MCF 10A (cell line): ENCODE data around the gene IGSF8. TPM values are rescaled to one million over a fixed set of nuclear protein-coding genes. Genes with fewer than 3 reads are reported as not detected.

Experiments used
- BruUV-seq: library from RNA; stranded (reverse); fragments of 400-500 nt; replicated peaks from 2 replicates; lab custom pipeline; 2021; lab: Mats Ljungman, UMichigan
- CTCF ChIA-PET: fragments of 300-600 bp; sonication (Branson Sonifier 250); formaldehyde crosslinking; extraction: SDS; loops from one replicate; lab custom pipeline; 2021; ENCODE audit warnings: antibody characterized with exemption, inconsistent platforms; lab: Yijun Ruan, JAX
- POLR2A ChIA-PET: fragments of 300-600, 350-650 bp; sonication (Branson Sonifier 250); formaldehyde crosslinking; extraction: SDS; loops from one replicate; lab custom pipeline; 2020; ENCODE audit warnings: antibody characterized with exemption, inconsistent platforms; lab: Yijun Ruan, JAX
- DNase-seq: peaks from one replicate; pipeline ENCODE4 v3.0.0-alpha.2; 2018; ENCODE audit not compliant: unreplicated experiment
- H3K27ac Mint-ChIP-seq: one replicate; pipeline ENCODE4 v1.8.0; 2022; ENCODE audit warnings: mild to moderate bottlenecking, low read depth, mixed read lengths; ENCODE audit not compliant: unreplicated experiment
- H3K27me3 Mint-ChIP-seq: one replicate; pipeline ENCODE4 v1.8.0; 2022; ENCODE audit warnings: mixed read lengths; ENCODE audit not compliant: insufficient read depth, unreplicated experiment
- H3K36me3 Mint-ChIP-seq: one replicate; pipeline ENCODE4 v1.8.0; 2022; ENCODE audit warnings: mild to moderate bottlenecking, moderate library complexity, mixed read lengths; ENCODE audit not compliant: insufficient read depth, unreplicated experiment
- H3K4me1 Mint-ChIP-seq: one replicate; pipeline ENCODE4 v1.8.0; 2022; ENCODE audit warnings: mixed read lengths; ENCODE audit not compliant: insufficient read depth, unreplicated experiment
- H3K4me3 Mint-ChIP-seq: one replicate; pipeline ENCODE4 v1.8.0; 2022; ENCODE audit warnings: mild to moderate bottlenecking, moderate library complexity, mixed read lengths; ENCODE audit not compliant: unreplicated experiment
- H3K9me3 Mint-ChIP-seq: one replicate; pipeline ENCODE4 v1.8.0; 2022; ENCODE audit warnings: mixed read lengths; ENCODE audit not compliant: unreplicated experiment
- CTCF ChIP-seq: fragments of 200-600 bp; IDR thresholded peaks from one replicate; pipeline ENCODE4 v1.8.0; 2022; ENCODE audit warnings: antibody characterized with exemption, mild to moderate bottlenecking; ENCODE audit not compliant: unreplicated experiment
- intact Hi-C: fragments of 100-400 bp; cut with micrococcal nuclease; formaldehyde crosslinking; loops from 2 replicates; pipeline ENCODE4 v1.14.1; 2022
- total RNA-seq: library from RNA; stranded (reverse); gene quantifications from 2 replicates; pipeline ENCODE4 v1.2.3, GENCODE V29; 2022

Gene IGSF8
- total RNA-seq, 1 experiment from 2014 or later: 13.8 TPM

DNA sequence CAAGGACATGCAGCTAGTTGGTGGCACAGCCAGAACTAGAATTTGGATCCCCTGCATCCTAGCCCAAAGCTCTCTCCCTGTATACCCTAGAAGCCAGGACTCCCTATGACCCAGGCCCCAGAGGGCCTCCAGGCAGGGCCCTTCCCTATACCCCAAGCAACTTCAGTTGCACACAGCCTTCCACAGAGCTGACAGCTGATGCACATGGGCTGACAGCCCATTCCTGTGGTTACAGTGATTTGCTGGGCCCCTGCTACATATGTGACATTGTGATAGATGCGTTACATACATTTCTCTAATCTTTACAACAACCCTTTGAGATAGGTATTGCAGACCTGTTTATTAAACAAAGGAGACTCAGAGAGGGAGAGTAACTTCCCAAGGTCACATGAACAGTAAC is 23.0 kb upstream of the IGSF8 start:
- Mint-ChIP-seq H3K27me3 (no peaks in the 10 kb centered on the region), H3K27ac (no peak overlapping the region), H3K36me3 (peaks cover 6% of the 10 kb centered on the region), H3K9me3 (no peaks in the 10 kb centered on the region), H3K4me1 (peaks cover 35% of the 10 kb centered on the region), H3K4me3 (no peak overlapping the region)
- intact Hi-C loops: no loop called here
- no peak for TF ChIP-seq CTCF
- DNase-seq: no peak
- BruUV-seq: no TSS peak
- CTCF ChIA-PET: interaction anchor here (0.5 to 5.6 kb wide), 4 partner anchors 18 to 1739 kb away, joined by 3 to 56 read pairs (median 5); no protein-coding TSS in a partner anchor
- POLR2A ChIA-PET: interaction anchor here (0.7 to 1.0 kb wide), 2 partner anchors 18 to 141 kb away, joined by 3 read pairs; partner anchors contain the start of gene DCAF8

DNA sequence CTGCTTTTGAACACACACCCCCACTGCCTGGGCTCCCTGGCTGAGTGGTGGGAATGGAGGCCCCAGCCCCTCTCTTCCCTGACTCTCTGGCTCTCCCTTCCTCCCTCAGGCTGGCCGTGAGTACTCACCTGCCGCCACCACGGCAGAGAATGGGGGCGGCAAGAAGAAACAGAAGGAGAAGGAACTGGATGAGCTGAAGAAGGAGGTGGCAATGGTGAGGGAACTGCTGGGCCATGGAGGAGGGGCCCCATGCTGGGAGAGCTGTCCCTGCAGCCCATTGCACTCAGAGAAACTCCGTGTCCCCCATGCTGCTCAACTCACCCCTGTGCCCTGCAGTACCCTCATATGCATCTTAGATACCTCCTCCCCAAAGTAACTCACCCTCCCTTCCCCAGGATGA is 22.4 kb upstream of the IGSF8 start:
- POLR2A ChIA-PET: interaction anchor here (1.0 kb wide), 1 partner anchor 17 kb away, joined by 3 read pairs; no protein-coding TSS in a partner anchor
- BruUV-seq: no TSS peak
- intact Hi-C loops: no loop called here
- H3K27me3 Mint-ChIP-seq: no peaks in the 10 kb centered on the region
- DNase-seq: no peak
- H3K4me3 Mint-ChIP-seq: no peak overlapping the region
- no peak for TF ChIP-seq CTCF
- no peak overlapping the region for H3K27ac Mint-ChIP-seq
- CTCF ChIA-PET: interaction anchor here (0.5 to 5.6 kb wide), 6 partner anchors 17 to 1740 kb away, joined by 3 to 56 read pairs (median 4); no protein-coding TSS in a partner anchor
- H3K9me3 Mint-ChIP-seq: no peaks in the 10 kb centered on the region
- peaks cover 34% of the 10 kb centered on the region for H3K4me1 Mint-ChIP-seq
- peaks cover 6% of the 10 kb centered on the region for H3K36me3 Mint-ChIP-seq

DNA sequence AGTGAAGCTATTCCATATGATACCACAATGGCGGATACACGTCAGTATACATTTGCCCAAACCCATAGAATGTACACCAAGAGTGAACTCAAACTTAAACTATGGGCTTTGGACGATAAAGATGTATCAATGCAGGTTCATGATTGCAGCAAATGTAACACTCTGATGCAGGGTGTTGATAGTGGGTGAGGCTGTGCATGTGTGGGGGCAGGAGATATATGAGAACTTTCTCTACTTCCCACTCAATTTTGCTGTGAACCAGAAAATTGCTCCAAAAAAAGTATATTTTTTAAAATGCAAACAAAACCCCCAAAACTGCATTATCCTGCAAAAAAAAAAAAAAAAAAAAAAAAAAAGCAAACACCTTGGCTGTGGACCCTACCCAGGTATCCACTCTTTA is 20.5 kb upstream of the IGSF8 start:
- no peak overlapping the region for H3K27ac Mint-ChIP-seq
- intact Hi-C loops: no loop called here
- CTCF ChIA-PET: interaction anchor here (0.5 to 3.8 kb wide), 7 partner anchors 11 to 297 kb away, joined by 3 to 69 read pairs (median 7); no protein-coding TSS in a partner anchor

More for the DNA sequence above, 20.5 kb upstream of the IGSF8 start:
- no peak for TF ChIP-seq CTCF
- POLR2A ChIA-PET: interaction anchor here (1.0 kb wide), 1 partner anchor 100 kb away, joined by 3 read pairs; no protein-coding TSS in a partner anchor
- Mint-ChIP-seq H3K36me3 (peaks cover under 1% of the 10 kb centered on the region), H3K4me1 (peaks cover 15% of the 10 kb centered on the region), H3K27me3 (no peaks in the 10 kb centered on the region), H3K9me3 (no peaks in the 10 kb centered on the region), H3K4me3 (no peak overlapping the region)
- no peak for DNase-seq
- no TSS peak for BruUV-seq
